ENCODE measurements around the gene FSTL1. TPM values are rescaled to one million over a fixed set of nuclear protein-coding genes. Genes with fewer than 3 reads are reported as not detected.

Gene FSTL1
- total RNA-seq, 1 donor from 2014 or later, result 2,574 TPM

DNA sequence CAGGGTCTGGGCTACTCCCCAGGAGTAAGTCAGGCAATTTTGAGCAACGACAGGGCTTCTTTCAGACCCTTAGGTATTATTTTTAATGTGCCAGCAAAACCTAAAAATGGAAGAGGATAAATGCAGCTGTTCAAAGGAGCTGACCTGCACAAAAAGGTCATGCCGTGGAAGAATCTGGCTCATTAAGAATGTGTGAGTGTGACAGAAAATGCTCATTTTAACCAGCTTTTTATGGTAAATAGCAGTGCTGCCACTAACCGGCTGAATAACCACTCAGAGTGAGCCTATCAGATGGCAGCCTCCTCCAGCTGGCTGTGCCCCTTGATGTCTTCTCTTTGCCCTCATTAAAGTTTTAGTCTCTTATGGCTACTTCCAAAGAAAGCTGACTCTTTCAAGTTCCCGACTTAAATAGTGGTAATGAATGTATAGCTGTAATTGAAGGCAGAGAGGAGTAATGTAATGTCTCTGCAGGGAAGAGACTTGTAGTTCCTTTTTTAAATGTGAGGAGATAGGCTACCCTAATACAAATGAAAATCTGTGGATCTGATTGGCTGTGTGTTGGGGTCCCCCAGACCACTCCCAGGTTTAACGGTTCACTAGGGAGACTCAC lies 9.5 kb upstream of the FSTL1 start:
- no peak overlapping the region for H3K27ac Mint-ChIP-seq (ENCODE audit: unreplicated experiment)
- no peaks in the 10 kb centered on the region for H3K36me3 Mint-ChIP-seq (ENCODE audit: unreplicated experiment)
- DNase-seq (ENCODE audit: extremely low spot score, unreplicated experiment), result no peak
- TF ChIP-seq, protein P1, sequence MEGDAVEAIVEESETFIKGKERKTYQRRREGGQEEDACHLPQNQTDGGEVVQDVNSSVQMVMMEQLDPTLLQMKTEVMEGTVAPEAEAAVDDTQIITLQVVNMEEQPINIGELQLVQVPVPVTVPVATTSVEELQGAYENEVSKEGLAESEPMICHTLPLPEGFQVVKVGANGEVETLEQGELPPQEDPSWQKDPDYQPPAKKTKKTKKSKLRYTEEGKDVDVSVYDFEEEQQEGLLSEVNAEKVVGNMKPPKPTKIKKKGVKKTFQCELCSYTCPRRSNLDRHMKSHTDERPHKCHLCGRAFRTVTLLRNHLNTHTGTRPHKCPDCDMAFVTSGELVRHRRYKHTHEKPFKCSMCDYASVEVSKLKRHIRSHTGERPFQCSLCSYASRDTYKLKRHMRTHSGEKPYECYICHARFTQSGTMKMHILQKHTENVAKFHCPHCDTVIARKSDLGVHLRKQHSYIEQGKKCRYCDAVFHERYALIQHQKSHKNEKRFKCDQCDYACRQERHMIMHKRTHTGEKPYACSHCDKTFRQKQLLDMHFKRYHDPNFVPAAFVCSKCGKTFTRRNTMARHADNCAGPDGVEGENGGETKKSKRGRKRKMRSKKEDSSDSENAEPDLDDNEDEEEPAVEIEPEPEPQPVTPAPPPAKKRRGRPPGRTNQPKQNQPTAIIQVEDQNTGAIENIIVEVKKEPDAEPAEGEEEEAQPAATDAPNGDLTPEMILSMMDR (IDR thresholded peaks at IDR 0.05), result no peak
- peaks cover 5% of the 10 kb centered on the region for H3K9me3 Mint-ChIP-seq (ENCODE audit: unreplicated experiment)
- H3K27me3 Mint-ChIP-seq (ENCODE audit: unreplicated experiment), result no peaks in the 10 kb centered on the region
- peaks cover 21% of the 10 kb centered on the region for H3K4me1 Mint-ChIP-seq (ENCODE audit: unreplicated experiment)
- no peak overlapping the region for H3K4me3 Mint-ChIP-seq (ENCODE audit: unreplicated experiment)

DNA sequence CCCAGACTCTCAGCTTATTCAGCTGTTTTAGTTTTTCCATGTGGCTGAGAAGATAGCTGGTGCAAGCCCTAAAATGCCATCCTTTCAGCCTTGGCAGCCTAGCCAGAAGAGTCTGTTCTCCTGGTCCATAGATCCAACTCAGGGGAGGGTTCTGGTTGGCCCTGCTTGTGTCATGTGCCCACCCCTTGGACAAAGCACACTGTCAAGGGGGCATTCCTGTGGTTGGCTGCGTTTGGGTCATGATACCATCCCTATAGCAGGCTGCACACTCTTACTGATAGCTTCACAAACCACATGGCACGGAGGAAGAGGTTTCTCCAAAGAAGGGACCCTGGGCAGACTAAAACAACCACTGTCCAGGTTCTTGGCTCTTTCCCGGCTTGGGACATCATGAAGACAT lies 8.4 kb upstream of the FSTL1 start:
- Mint-ChIP-seq H3K36me3 (ENCODE audit: unreplicated experiment) (no peaks in the 10 kb centered on the region), H3K27me3 (ENCODE audit: unreplicated experiment) (no peaks in the 10 kb centered on the region), H3K4me3 (ENCODE audit: unreplicated experiment) (no peak overlapping the region), H3K9me3 (ENCODE audit: unreplicated experiment) (peaks cover 5% of the 10 kb centered on the region), H3K27ac (ENCODE audit: unreplicated experiment) (peak overlapping the region; percentile 27), H3K4me1 (ENCODE audit: unreplicated experiment) (peaks cover 19% of the 10 kb centered on the region)
- no peak for DNase-seq (ENCODE audit: extremely low spot score, unreplicated experiment)
- TF ChIP-seq, protein P1 (IDR thresholded peaks at IDR 0.05), result no peak

DNA sequence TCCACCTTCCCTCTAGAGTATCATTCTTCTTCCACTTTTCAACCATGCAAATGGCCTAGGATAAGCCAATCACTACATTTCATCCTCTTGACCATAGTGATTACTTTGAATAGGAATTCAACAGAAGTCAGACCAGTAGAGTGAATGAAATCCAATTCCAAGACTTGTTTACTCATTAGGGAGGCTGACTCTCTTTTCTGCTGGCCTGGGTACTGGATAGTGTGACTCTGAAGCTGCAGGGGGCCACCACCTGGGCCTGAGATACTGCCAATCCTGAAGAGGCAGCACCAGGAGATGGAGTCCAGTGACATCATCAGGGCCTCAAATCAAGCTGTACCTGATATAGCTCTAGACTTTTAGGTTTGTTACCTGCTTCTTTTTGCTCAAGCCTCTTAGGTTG lies 7.0 kb upstream of the FSTL1 start:
- Mint-ChIP-seq H3K9me3 (ENCODE audit: unreplicated experiment) (peaks cover 9% of the 10 kb centered on the region), H3K27me3 (ENCODE audit: unreplicated experiment) (no peaks in the 10 kb centered on the region), H3K4me1 (ENCODE audit: unreplicated experiment) (peaks cover 19% of the 10 kb centered on the region), H3K27ac (ENCODE audit: unreplicated experiment) (no peak overlapping the region), H3K4me3 (ENCODE audit: unreplicated experiment) (no peak overlapping the region), H3K36me3 (ENCODE audit: unreplicated experiment) (no peaks in the 10 kb centered on the region)
- DNase-seq (ENCODE audit: extremely low spot score, unreplicated experiment), result no peak
- TF ChIP-seq, protein P1 (IDR thresholded peaks at IDR 0.05), result no peak

DNA sequence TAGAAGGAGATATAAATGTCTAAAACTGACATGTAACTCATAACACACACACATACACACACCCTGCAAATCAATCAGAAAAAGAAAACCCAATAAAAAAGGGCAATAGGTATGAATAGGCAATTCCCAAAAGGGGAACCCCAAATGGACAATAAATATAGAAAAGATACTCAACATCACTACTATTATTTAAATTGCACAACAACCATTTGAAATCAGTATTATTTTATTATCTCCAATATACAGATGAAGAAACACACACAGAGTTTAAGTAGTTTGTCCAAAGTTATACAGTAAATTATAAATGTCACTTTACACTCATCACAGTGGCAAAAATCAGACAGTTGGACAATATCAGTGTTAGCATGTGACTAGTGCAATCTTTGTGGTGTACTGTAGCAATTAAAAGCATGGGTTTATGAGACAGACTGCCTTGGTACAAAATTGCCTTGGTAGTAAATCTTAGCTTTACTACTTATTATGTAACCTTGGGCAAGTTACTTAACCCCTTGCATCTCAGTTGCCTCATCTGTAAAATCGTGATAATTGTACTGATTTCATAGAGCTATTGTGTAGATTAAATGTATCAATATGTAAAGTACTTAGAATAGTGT lies 3.4 kb upstream of the FSTL1 start:
- Mint-ChIP-seq H3K27me3 (ENCODE audit: unreplicated experiment) (no peaks in the 10 kb centered on the region), H3K4me1 (ENCODE audit: unreplicated experiment) (peaks cover 4% of the 10 kb centered on the region), H3K36me3 (ENCODE audit: unreplicated experiment) (no peaks in the 10 kb centered on the region), H3K27ac (ENCODE audit: unreplicated experiment) (no peak overlapping the region), H3K9me3 (ENCODE audit: unreplicated experiment) (peaks cover 9% of the 10 kb centered on the region), H3K4me3 (ENCODE audit: unreplicated experiment) (no peak overlapping the region)
- no peak for DNase-seq (ENCODE audit: extremely low spot score, unreplicated experiment)
- TF ChIP-seq, protein P1 (IDR thresholded peaks at IDR 0.05), result no peak

DNA sequence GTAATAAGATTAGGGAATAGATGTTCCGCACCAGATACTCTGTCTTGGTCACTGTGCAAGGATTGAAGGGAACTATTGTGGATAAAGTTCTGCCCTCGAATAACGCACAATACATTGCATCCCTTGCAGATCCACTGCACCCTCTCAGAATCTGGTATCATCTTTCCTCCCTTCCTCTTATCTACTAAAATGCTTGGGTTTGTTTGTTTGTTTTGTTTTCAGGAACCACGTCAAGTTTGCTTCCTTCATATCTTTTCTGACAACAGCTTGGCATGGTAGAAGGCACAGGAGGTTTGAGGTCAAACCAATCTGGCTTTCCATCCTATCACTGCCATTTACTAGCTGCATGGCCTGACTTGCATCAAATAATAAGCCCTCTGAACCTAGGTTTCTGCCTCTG lies 2.0 kb upstream of the FSTL1 start:
- Mint-ChIP-seq H3K9me3 (ENCODE audit: unreplicated experiment) (peaks cover 4% of the 10 kb centered on the region), H3K36me3 (ENCODE audit: unreplicated experiment) (peaks cover 3% of the 10 kb centered on the region), H3K4me3 (ENCODE audit: unreplicated experiment) (no peak overlapping the region), H3K4me1 (ENCODE audit: unreplicated experiment) (peaks cover 16% of the 10 kb centered on the region), H3K27ac (ENCODE audit: unreplicated experiment) (no peak overlapping the region), H3K27me3 (ENCODE audit: unreplicated experiment) (no peaks in the 10 kb centered on the region)
- TF ChIP-seq, protein P1 (IDR thresholded peaks at IDR 0.05), result no peak
- no peak for DNase-seq (ENCODE audit: extremely low spot score, unreplicated experiment)
